HFFc6 (cell line): Measurements from ENCODE around the gene TPPP3. TPM values are rescaled to one million over a fixed set of nuclear protein-coding genes. Genes with fewer than 3 reads are reported as not detected.

Source experiments
- total RNA-seq, 6 experiments: library from RNA; stranded (reverse); fragmentation: NEBNext Ultra II Directional; extraction: Animal tissue kit (Norgen Biotek cat#: 25700); gene quantifications; 2 replicates in 1 of 6; 3 replicates in 5 of 6; pipeline ENCODE4 v1.2.3, GENCODE V29; 2021

Gene TPPP3
- total RNA-seq, 6 experiments from 2014 or later, result 0.21 to 0.28 TPM; not detected in 4

Other genes with a start within 250 kb of the TPPP3 start
- 10 to 100 TPM; 45.7 to 55.1 (median 50.1) TPM for gene B3GNT9, start 242.5 kb downstream of the TPPP3 start, total RNA-seq
- 10 to 100 TPM; 12.8 to 16.8 (median 15.8) TPM for gene TRADD, start 233.6 kb downstream of the TPPP3 start, total RNA-seq
- 10 to 100 TPM in 1 of 6 experiments, 1 to 10 TPM in 5; 7.2 to 10.8 (median 7.8) TPM for gene FBXL8, start 233.5 kb downstream of the TPPP3 start, total RNA-seq
- 1 to 10 TPM; 3.3 to 5.5 (median 4.6) TPM for gene HSF4, start 228.8 kb downstream of the TPPP3 start, total RNA-seq
- gene NOL3, start 223.0 kb downstream of the TPPP3 start, total RNA-seq, result 10 to 100 TPM; 16.1 to 20.1 (median 17.7) TPM
- 10 to 100 TPM in 5 of 6 experiments, 1 to 10 TPM in 1; 9.6 to 13.8 (median 11.6) TPM for gene MATCAP1, start 209.5 kb downstream of the TPPP3 start, total RNA-seq
- gene EXOC3L1, start 203.4 kb downstream of the TPPP3 start, total RNA-seq, result under 1 TPM in 1 of 6 experiments, not detected in 5; 0.18 TPM
- gene E2F4, start 201.3 kb downstream of the TPPP3 start, total RNA-seq, result 10 to 100 TPM; 52.9 to 64.7 (median 61.0) TPM
- 1 to 10 TPM in 3 of 6 experiments, under 1 TPM in 3; 0.79 to 1.3 (median 1.1) TPM for gene ELMO3, start 194.4 kb downstream of the TPPP3 start, total RNA-seq
- gene TMEM208, start 166.4 kb downstream of the TPPP3 start, total RNA-seq, result 10 to 100 TPM; 50.9 to 67.8 (median 58.4) TPM
- gene FHOD1, start 146.0 kb downstream of the TPPP3 start, total RNA-seq, result 10 to 100 TPM; 46.3 to 55.9 (median 51.1) TPM
- 1 to 10 TPM; 3.3 to 4.2 (median 3.7) TPM for gene SLC9A5, start 144.5 kb downstream of the TPPP3 start, total RNA-seq
- 10 to 100 TPM in 5 of 6 experiments, 1 to 10 TPM in 1; 8.6 to 14.1 (median 13.0) TPM for gene PLEKHG4, start 114.0 kb downstream of the TPPP3 start, total RNA-seq
- not detected for gene KCTD19, start 66.8 kb downstream of the TPPP3 start, total RNA-seq
- gene LRRC36, start 66.7 kb downstream of the TPPP3 start, total RNA-seq, result not detected
- 1 to 10 TPM; 2.1 to 5.4 (median 2.8) TPM for gene ZDHHC1, start 23.0 kb upstream of the TPPP3 start, total RNA-seq
- not detected for gene HSD11B2, start 37.6 kb upstream of the TPPP3 start, total RNA-seq
- 100 to 1,000 TPM; 102 to 130 (median 118) TPM for gene ATP6V0D1, start 87.7 kb upstream of the TPPP3 start, total RNA-seq
- gene AGRP, start 90.0 kb upstream of the TPPP3 start, total RNA-seq, result not detected
- 100 to 1,000 TPM in 1 of 6 experiments, 10 to 100 TPM in 5; 72.2 to 101 (median 82.9) TPM for gene RIPOR1, start 135.3 kb upstream of the TPPP3 start, total RNA-seq
- gene CTCF, start 169.0 kb upstream of the TPPP3 start, total RNA-seq, result 10 to 100 TPM; 22.6 to 31.1 (median 29.4) TPM